WTC11 (cell line): ENCODE data around the gene CCSER1. TPM values are rescaled to one million over a fixed set of nuclear protein-coding genes. Genes with fewer than 3 reads are reported as not detected.

Source experiments
- ATAC-seq: fragments of 200-7000 bp; cut with Tn5 transposase; 2 replicates; pipeline ENCODE4 v1.10.0; 2021; ENCODE audit warnings: mild to moderate bottlenecking, moderate library complexity
- CTCF ChIA-PET: fragments of 300-600 bp; sonication (Branson Sonifier 250); formaldehyde crosslinking; loops from one replicate; lab custom pipeline; 2021; ENCODE audit warnings: antibody characterized with exemption; lab: Charles Lee
- POLR2A ChIA-PET: fragments of 350-600 bp; sonication (Branson Sonifier 250); formaldehyde crosslinking; loops from one replicate; lab custom pipeline; 2021; ENCODE audit warnings: antibody characterized with exemption; lab: Charles Lee
- DNase-seq: peaks from one replicate; pipeline ENCODE4 v3.0.0; 2021; ENCODE audit warnings: low spot score
- H3K27ac Mint-ChIP-seq: 2 replicates; pipeline ENCODE4 v1.8.0; 2021; ENCODE audit warnings: mixed read lengths
- H3K27me3 Mint-ChIP-seq: 2 replicates; pipeline ENCODE4 v1.8.0; 2021; ENCODE audit warnings: low read depth, mild to moderate bottlenecking, moderate library complexity, mixed read lengths
- H3K36me3 Mint-ChIP-seq: 2 replicates; pipeline ENCODE4 v1.8.0; 2021; ENCODE audit warnings: mixed read lengths
- H3K4me1 Mint-ChIP-seq: 2 replicates; pipeline ENCODE4 v1.8.0; 2022; ENCODE audit warnings: mixed read lengths
- H3K4me3 Mint-ChIP-seq: 2 replicates; pipeline ENCODE4 v1.8.0; 2021; ENCODE audit warnings: mild to moderate bottlenecking, moderate library complexity, mixed read lengths
- H3K9me3 Mint-ChIP-seq: 2 replicates; pipeline ENCODE4 v1.8.0; 2021; ENCODE audit warnings: mixed read lengths
- CBFB ChIP-seq: sonication (generic); formaldehyde crosslinking; IDR thresholded peaks from 2 replicates; pipeline ENCODE4 v1.8.1; 2022; ENCODE audit warnings: mild to moderate bottlenecking, low read depth, missing genetic modification reagents
- CREM ChIP-seq: sonication (generic); formaldehyde crosslinking; IDR thresholded peaks from 2 replicates; pipeline ENCODE4 v1.8.1; 2022; ENCODE audit warnings: mild to moderate bottlenecking, missing genetic modification reagents, moderate library complexity
- ETV6 ChIP-seq: sonication (generic); formaldehyde crosslinking; IDR thresholded peaks from 2 replicates; pipeline ENCODE4 v1.8.1; 2022; ENCODE audit warnings: mild to moderate bottlenecking, missing genetic modification reagents
- HMGA2 ChIP-seq: fragments of 250-450 bp; sonication (Bioruptor Pico); IDR thresholded peaks from 2 replicates; pipeline ENCODE4 v1.4.0; 2021; ENCODE audit warnings: mild to moderate bottlenecking, moderate library complexity
- NFE2L1 ChIP-seq: sonication (generic); formaldehyde crosslinking; IDR thresholded peaks from 2 replicates; pipeline ENCODE4 v1.8.1; 2023; ENCODE audit warnings: missing genetic modification reagents
- NR3C1 ChIP-seq: sonication (generic); formaldehyde crosslinking; conservative IDR thresholded peaks from 2 replicates; pipeline ENCODE4 v1.8.1; 2023; ENCODE audit warnings: low read depth, mild to moderate bottlenecking, missing genetic modification reagents
- RORB ChIP-seq: fragments of 250-450 bp; sonication (Bioruptor Pico); IDR thresholded peaks from 2 replicates; pipeline ENCODE4 v1.9.0; 2021; ENCODE audit warnings: mild to moderate bottlenecking
- ZNF121 ChIP-seq: sonication (generic); formaldehyde crosslinking; IDR thresholded peaks from 2 replicates; pipeline ENCODE4 v1.8.0; 2023; ENCODE audit warnings: missing genetic modification reagents
- ZNF232 ChIP-seq: sonication (generic); formaldehyde crosslinking; IDR thresholded peaks from 2 replicates; pipeline ENCODE4 v1.8.0; 2022; ENCODE audit warnings: mild to moderate bottlenecking, missing genetic modification reagents
- ZNF263 ChIP-seq: sonication (generic); formaldehyde crosslinking; IDR thresholded peaks from 2 replicates; pipeline ENCODE4 v1.8.1; 2022; ENCODE audit warnings: low read depth, mild to moderate bottlenecking, moderate library complexity, missing genetic modification reagents
- ZNF423 ChIP-seq: fragments of 250-450 bp; sonication (Bioruptor Pico); IDR thresholded peaks from 2 replicates; pipeline ENCODE4 v2.1.2; 2022; ENCODE audit warnings: mild to moderate bottlenecking, moderate library complexity
- total RNA-seq: library from RNA; stranded (reverse); gene quantifications from 3 replicates; pipeline ENCODE4 v1.2.3, GENCODE V29; 2021
- TF ChIP-seq, protein P1 (sequence below): sonication (generic); formaldehyde crosslinking; IDR thresholded peaks from 2 replicates; pipeline ENCODE4 v1.8.1; 2022; ENCODE audit warnings: low read depth, mild to moderate bottlenecking, moderate library complexity, missing genetic modification reagents, borderline replicate concordance
- TF ChIP-seq, protein P2 (sequence below): sonication (generic); formaldehyde crosslinking; IDR thresholded peaks from 2 replicates; pipeline ENCODE4 v1.8.1; 2023; ENCODE audit warnings: mild to moderate bottlenecking, missing genetic modification reagents, borderline replicate concordance
- TF ChIP-seq, protein P3 (sequence below): sonication (generic); formaldehyde crosslinking; conservative IDR thresholded peaks from 2 replicates; pipeline ENCODE4 v1.8.1; 2022; ENCODE audit warnings: mild to moderate bottlenecking, missing genetic modification reagents
- TF ChIP-seq, protein P4 (sequence below): sonication (generic); formaldehyde crosslinking; IDR thresholded peaks from 2 replicates; pipeline ENCODE4 v1.8.0; 2023; ENCODE audit warnings: mild to moderate bottlenecking, missing genetic modification reagents
- TF ChIP-seq, protein P5 (sequence below): sonication (generic); formaldehyde crosslinking; IDR thresholded peaks from 2 replicates; pipeline ENCODE4 v1.8.0; 2022; ENCODE audit warnings: mild to moderate bottlenecking, missing genetic modification reagents
- TF ChIP-seq, protein P6 (sequence below): fragments of 250-450 bp; sonication (Bioruptor Pico); IDR thresholded peaks from 2 replicates; pipeline ENCODE4 v1.9.0; 2021; ENCODE audit warnings: mild to moderate bottlenecking, borderline replicate concordance

Gene CCSER1
- total RNA-seq, 1 experiment from 2014 or later, result 0.87 TPM

DNA sequence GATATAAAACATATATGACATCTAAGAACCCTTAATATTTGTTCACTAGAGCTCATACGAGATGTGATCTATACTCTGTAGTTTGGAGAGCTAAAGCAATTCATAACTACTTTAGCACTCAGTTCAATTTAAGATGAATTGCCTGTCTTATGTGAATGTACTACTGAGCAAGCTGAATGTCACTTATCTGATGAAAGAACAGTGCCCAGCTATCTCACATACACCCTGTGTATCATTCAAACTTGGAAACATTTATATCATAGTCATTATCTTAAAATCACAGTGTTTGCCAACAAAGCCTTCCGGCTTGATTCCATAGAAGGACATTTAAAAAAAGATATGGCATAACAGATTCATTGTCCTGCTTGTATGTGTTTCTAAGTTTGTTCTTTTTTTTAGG is 639.6 kb downstream of the CCSER1 start (continued):
- TF ChIP-seq NR3C1 (CRISPR knock-in tag), result no peak

DNA sequence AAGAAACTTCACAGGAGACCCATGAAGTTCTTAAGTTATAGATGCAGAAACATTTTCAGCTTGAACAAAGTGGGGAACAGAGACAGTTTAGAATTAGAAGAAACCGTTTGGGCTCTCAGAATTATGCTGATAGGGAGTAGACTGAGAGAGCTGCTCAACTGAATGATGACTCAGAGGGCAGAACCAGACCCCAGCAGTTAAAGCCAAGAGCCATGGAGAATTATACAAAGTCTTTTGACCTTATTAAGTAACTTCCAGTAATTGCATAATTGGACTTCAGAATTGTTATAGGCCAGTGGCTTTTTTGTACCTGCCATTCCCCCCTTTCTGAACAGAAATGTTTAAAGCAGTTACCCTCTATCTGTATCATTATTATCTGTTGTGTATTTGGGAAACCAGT is 642.1 kb downstream of the CCSER1 start:
- TF ChIP-seq HMGA2 (CRISPR knock-in tag) (no peak), CBFB (no peak), ETV6 (CRISPR knock-in tag) (no peak), NFE2L1 (no peak), ZNF423 (CRISPR knock-in tag) (no peak), CREM (CRISPR knock-in tag) (no peak), ZNF121 (CRISPR knock-in tag) (no peak), RORB (CRISPR knock-in tag) (no peak), ZNF263 (CRISPR knock-in tag) (no peak), ZNF232 (CRISPR knock-in tag) (no peak)
- TF ChIP-seq, protein P1, sequence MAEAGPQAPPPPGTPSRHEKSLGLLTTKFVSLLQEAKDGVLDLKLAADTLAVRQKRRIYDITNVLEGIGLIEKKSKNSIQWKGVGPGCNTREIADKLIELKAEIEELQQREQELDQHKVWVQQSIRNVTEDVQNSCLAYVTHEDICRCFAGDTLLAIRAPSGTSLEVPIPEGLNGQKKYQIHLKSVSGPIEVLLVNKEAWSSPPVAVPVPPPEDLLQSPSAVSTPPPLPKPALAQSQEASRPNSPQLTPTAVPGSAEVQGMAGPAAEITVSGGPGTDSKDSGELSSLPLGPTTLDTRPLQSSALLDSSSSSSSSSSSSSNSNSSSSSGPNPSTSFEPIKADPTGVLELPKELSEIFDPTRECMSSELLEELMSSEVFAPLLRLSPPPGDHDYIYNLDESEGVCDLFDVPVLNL (CRISPR knock-in tag), result no peak
- TF ChIP-seq, protein P2, sequence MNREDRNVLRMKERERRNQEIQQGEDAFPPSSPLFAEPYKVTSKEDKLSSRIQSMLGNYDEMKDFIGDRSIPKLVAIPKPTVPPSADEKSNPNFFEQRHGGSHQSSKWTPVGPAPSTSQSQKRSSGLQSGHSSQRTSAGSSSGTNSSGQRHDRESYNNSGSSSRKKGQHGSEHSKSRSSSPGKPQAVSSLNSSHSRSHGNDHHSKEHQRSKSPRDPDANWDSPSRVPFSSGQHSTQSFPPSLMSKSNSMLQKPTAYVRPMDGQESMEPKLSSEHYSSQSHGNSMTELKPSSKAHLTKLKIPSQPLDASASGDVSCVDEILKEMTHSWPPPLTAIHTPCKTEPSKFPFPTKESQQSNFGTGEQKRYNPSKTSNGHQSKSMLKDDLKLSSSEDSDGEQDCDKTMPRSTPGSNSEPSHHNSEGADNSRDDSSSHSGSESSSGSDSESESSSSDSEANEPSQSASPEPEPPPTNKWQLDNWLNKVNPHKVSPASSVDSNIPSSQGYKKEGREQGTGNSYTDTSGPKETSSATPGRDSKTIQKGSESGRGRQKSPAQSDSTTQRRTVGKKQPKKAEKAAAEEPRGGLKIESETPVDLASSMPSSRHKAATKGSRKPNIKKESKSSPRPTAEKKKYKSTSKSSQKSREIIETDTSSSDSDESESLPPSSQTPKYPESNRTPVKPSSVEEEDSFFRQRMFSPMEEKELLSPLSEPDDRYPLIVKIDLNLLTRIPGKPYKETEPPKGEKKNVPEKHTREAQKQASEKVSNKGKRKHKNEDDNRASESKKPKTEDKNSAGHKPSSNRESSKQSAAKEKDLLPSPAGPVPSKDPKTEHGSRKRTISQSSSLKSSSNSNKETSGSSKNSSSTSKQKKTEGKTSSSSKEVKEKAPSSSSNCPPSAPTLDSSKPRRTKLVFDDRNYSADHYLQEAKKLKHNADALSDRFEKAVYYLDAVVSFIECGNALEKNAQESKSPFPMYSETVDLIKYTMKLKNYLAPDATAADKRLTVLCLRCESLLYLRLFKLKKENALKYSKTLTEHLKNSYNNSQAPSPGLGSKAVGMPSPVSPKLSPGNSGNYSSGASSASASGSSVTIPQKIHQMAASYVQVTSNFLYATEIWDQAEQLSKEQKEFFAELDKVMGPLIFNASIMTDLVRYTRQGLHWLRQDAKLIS (CRISPR knock-in tag), result no peak
- TF ChIP-seq, protein P3, sequence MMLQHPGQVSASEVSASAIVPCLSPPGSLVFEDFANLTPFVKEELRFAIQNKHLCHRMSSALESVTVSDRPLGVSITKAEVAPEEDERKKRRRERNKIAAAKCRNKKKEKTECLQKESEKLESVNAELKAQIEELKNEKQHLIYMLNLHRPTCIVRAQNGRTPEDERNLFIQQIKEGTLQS (CRISPR knock-in tag), result no peak
- TF ChIP-seq, protein P4, sequence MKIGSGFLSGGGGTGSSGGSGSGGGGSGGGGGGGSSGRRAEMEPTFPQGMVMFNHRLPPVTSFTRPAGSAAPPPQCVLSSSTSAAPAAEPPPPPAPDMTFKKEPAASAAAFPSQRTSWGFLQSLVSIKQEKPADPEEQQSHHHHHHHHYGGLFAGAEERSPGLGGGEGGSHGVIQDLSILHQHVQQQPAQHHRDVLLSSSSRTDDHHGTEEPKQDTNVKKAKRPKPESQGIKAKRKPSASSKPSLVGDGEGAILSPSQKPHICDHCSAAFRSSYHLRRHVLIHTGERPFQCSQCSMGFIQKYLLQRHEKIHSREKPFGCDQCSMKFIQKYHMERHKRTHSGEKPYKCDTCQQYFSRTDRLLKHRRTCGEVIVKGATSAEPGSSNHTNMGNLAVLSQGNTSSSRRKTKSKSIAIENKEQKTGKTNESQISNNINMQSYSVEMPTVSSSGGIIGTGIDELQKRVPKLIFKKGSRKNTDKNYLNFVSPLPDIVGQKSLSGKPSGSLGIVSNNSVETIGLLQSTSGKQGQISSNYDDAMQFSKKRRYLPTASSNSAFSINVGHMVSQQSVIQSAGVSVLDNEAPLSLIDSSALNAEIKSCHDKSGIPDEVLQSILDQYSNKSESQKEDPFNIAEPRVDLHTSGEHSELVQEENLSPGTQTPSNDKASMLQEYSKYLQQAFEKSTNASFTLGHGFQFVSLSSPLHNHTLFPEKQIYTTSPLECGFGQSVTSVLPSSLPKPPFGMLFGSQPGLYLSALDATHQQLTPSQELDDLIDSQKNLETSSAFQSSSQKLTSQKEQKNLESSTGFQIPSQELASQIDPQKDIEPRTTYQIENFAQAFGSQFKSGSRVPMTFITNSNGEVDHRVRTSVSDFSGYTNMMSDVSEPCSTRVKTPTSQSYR (CRISPR knock-in tag), result no peak
- TF ChIP-seq, protein P5, sequence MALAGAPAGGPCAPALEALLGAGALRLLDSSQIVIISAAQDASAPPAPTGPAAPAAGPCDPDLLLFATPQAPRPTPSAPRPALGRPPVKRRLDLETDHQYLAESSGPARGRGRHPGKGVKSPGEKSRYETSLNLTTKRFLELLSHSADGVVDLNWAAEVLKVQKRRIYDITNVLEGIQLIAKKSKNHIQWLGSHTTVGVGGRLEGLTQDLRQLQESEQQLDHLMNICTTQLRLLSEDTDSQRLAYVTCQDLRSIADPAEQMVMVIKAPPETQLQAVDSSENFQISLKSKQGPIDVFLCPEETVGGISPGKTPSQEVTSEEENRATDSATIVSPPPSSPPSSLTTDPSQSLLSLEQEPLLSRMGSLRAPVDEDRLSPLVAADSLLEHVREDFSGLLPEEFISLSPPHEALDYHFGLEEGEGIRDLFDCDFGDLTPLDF (CRISPR knock-in tag), result no peak
- TF ChIP-seq, protein P6, sequence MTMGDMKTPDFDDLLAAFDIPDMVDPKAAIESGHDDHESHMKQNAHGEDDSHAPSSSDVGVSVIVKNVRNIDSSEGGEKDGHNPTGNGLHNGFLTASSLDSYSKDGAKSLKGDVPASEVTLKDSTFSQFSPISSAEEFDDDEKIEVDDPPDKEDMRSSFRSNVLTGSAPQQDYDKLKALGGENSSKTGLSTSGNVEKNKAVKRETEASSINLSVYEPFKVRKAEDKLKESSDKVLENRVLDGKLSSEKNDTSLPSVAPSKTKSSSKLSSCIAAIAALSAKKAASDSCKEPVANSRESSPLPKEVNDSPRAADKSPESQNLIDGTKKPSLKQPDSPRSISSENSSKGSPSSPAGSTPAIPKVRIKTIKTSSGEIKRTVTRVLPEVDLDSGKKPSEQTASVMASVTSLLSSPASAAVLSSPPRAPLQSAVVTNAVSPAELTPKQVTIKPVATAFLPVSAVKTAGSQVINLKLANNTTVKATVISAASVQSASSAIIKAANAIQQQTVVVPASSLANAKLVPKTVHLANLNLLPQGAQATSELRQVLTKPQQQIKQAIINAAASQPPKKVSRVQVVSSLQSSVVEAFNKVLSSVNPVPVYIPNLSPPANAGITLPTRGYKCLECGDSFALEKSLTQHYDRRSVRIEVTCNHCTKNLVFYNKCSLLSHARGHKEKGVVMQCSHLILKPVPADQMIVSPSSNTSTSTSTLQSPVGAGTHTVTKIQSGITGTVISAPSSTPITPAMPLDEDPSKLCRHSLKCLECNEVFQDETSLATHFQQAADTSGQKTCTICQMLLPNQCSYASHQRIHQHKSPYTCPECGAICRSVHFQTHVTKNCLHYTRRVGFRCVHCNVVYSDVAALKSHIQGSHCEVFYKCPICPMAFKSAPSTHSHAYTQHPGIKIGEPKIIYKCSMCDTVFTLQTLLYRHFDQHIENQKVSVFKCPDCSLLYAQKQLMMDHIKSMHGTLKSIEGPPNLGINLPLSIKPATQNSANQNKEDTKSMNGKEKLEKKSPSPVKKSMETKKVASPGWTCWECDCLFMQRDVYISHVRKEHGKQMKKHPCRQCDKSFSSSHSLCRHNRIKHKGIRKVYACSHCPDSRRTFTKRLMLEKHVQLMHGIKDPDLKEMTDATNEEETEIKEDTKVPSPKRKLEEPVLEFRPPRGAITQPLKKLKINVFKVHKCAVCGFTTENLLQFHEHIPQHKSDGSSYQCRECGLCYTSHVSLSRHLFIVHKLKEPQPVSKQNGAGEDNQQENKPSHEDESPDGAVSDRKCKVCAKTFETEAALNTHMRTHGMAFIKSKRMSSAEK, result no peak
- TF ChIP-seq, all 79 proteins: peak for 0
- H3K4me3 Mint-ChIP-seq, result no peak overlapping the region
- H3K27me3 Mint-ChIP-seq, result no peaks in the 10 kb centered on the region
- ATAC-seq, result no peak
- POLR2A ChIA-PET, result no interaction called here
- peaks cover 2% of the 10 kb centered on the region; the same call in 1 of the 2 replicates for H3K4me1 Mint-ChIP-seq
- no peak overlapping the region for H3K27ac Mint-ChIP-seq
- H3K9me3 Mint-ChIP-seq, result 0 out of 2 replicates have a peak, but pooled peaks cover 3% of the 10 kb centered on the region
- no peaks in the 10 kb centered on the region for H3K36me3 Mint-ChIP-seq
- DNase-seq, result no peak
- CTCF ChIA-PET, result no interaction called here
